MCF 10A (cell line): ENCODE data around the gene EXT2. TPM values are rescaled to one million over a fixed set of nuclear protein-coding genes. Genes with fewer than 3 reads are reported as not detected.

Source experiments
- BruUV-seq: library from RNA; stranded (reverse); fragments of 400-500 nt; replicated peaks from 2 replicates; lab custom pipeline; 2021; lab: Mats Ljungman, UMichigan
- CTCF ChIA-PET: fragments of 300-600 bp; sonication (Branson Sonifier 250); formaldehyde crosslinking; extraction: SDS; loops from one replicate; lab custom pipeline; 2021; ENCODE audit warnings: antibody characterized with exemption, inconsistent platforms; lab: Yijun Ruan, JAX
- POLR2A ChIA-PET: fragments of 300-600, 350-650 bp; sonication (Branson Sonifier 250); formaldehyde crosslinking; extraction: SDS; loops from one replicate; lab custom pipeline; 2020; ENCODE audit warnings: antibody characterized with exemption, inconsistent platforms; lab: Yijun Ruan, JAX
- DNase-seq: peaks from one replicate; pipeline ENCODE4 v3.0.0-alpha.2; 2018; ENCODE audit not compliant: unreplicated experiment
- H3K27ac Mint-ChIP-seq: one replicate; pipeline ENCODE4 v1.8.0; 2022; ENCODE audit warnings: mild to moderate bottlenecking, low read depth, mixed read lengths; ENCODE audit not compliant: unreplicated experiment
- H3K27me3 Mint-ChIP-seq: one replicate; pipeline ENCODE4 v1.8.0; 2022; ENCODE audit warnings: mixed read lengths; ENCODE audit not compliant: insufficient read depth, unreplicated experiment
- H3K36me3 Mint-ChIP-seq: one replicate; pipeline ENCODE4 v1.8.0; 2022; ENCODE audit warnings: mild to moderate bottlenecking, moderate library complexity, mixed read lengths; ENCODE audit not compliant: insufficient read depth, unreplicated experiment
- H3K4me1 Mint-ChIP-seq: one replicate; pipeline ENCODE4 v1.8.0; 2022; ENCODE audit warnings: mixed read lengths; ENCODE audit not compliant: insufficient read depth, unreplicated experiment
- H3K4me3 Mint-ChIP-seq: one replicate; pipeline ENCODE4 v1.8.0; 2022; ENCODE audit warnings: mild to moderate bottlenecking, moderate library complexity, mixed read lengths; ENCODE audit not compliant: unreplicated experiment
- H3K9me3 Mint-ChIP-seq: one replicate; pipeline ENCODE4 v1.8.0; 2022; ENCODE audit warnings: mixed read lengths; ENCODE audit not compliant: unreplicated experiment
- CTCF ChIP-seq: fragments of 200-600 bp; IDR thresholded peaks from one replicate; pipeline ENCODE4 v1.8.0; 2022; ENCODE audit warnings: antibody characterized with exemption, mild to moderate bottlenecking; ENCODE audit not compliant: unreplicated experiment
- intact Hi-C: fragments of 100-400 bp; cut with micrococcal nuclease; formaldehyde crosslinking; loops from 2 replicates; pipeline ENCODE4 v1.14.1; 2022
- total RNA-seq: library from RNA; stranded (reverse); gene quantifications from 2 replicates; pipeline ENCODE4 v1.2.3, GENCODE V29; 2022

EXT2 gene
- total RNA-seq, 1 experiment from 2014 or later: 73.1 TPM

- intact Hi-C loops: no loop called here
- BruUV-seq: no TSS peak
- peaks cover 6% of the 10 kb centered on the region for H3K4me1 Mint-ChIP-seq
- peaks cover 7% of the 10 kb centered on the region for H3K36me3 Mint-ChIP-seq
- no peak for DNase-seq
- H3K9me3 Mint-ChIP-seq: no peaks in the 10 kb centered on the region
- no peak for TF ChIP-seq CTCF
- H3K27me3 Mint-ChIP-seq: no peaks in the 10 kb centered on the region
- H3K27ac Mint-ChIP-seq: no peak overlapping the region
- ChIA-PET CTCF (interaction anchor here (0.6 to 1.4 kb wide), 7 partner anchors 8 to 399 kb away, joined by 3 to 5 read pairs (median 3); no protein-coding TSS in a partner anchor), POLR2A (no interaction called here)
- no peak overlapping the region for H3K4me3 Mint-ChIP-seq
These were observed 44.3 kb downstream of the EXT2 start for GRCh38 chr11:44139565-44140330.

GRCh38 chr11:44140372-44140771, 44.9 kb downstream of the EXT2 start:
- Mint-ChIP-seq H3K9me3 (no peaks in the 10 kb centered on the region), H3K27ac (no peak overlapping the region), H3K36me3 (peaks cover 7% of the 10 kb centered on the region), H3K4me3 (no peak overlapping the region), H3K27me3 (no peaks in the 10 kb centered on the region), H3K4me1 (peaks cover 6% of the 10 kb centered on the region)
- no peak for TF ChIP-seq CTCF
- POLR2A ChIA-PET: no interaction called here
- no TSS peak for BruUV-seq
- CTCF ChIA-PET: interaction anchor here (0.6 to 1.4 kb wide), 5 partner anchors 9 to 399 kb away, joined by 3 to 5 read pairs (median 3); no protein-coding TSS in a partner anchor
- intact Hi-C loops: no loop called here
- DNase-seq: no peak

- Mint-ChIP-seq H3K9me3 (no peaks in the 10 kb centered on the region), H3K27ac (no peak overlapping the region), H3K4me1 (peaks cover 6% of the 10 kb centered on the region), H3K4me3 (no peak overlapping the region), H3K27me3 (no peaks in the 10 kb centered on the region), H3K36me3 (peaks cover 7% of the 10 kb centered on the region)
- no TSS peak for BruUV-seq
- intact Hi-C loops: no loop called here
- CTCF ChIA-PET: interaction anchor here (0.7 to 1.4 kb wide), 2 partner anchors 9 to 339 kb away, joined by 3 to 5 read pairs; no protein-coding TSS in a partner anchor
- no peak for DNase-seq
- no peak for TF ChIP-seq CTCF
- POLR2A ChIA-PET: interaction anchor here (0.7 kb wide), 1 partner anchor 380 kb away, joined by 3 read pairs; no protein-coding TSS in a partner anchor
These were observed 45.3 kb downstream of the EXT2 start for GRCh38 chr11:44140805-44141204.
